ENCODE results near the gene TMEM95.

Gene TMEM95

DNA sequence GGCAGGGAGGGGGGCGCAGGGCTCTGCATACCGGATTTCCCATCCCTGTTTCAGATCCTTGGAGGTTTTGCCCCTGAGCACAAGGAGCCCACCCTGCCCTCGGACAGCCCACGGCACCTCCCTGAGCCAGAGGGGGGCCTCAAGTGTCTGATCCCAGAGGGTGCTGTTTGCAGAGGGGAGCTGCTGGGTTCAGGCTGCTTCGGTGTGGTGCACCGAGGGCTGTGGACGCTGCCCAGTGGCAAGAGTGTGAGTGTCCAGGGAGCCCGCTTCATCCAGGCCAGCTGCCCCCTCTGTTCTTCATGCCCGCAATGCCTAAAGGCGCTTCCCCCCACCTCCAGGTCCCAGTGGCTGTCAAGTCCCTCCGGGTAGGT lies 28.4 kb downstream of the TMEM95 start:
- no peak overlapping the region for H3K4me3 ChIP-seq (ENCODE audit: insufficient read length, low read depth)
- H3K9me3 ChIP-seq (ENCODE audit: insufficient read depth, low read length), result peaks cover 5% of the 10 kb centered on the region; the same call in 1 of the 2 replicates
- H3K9ac ChIP-seq (ENCODE audit: insufficient read length, low read depth), result peak overlapping the region; percentile 57
- peaks cover 45% of the 10 kb centered on the region for H3K27me3 ChIP-seq (ENCODE audit: insufficient read depth, insufficient read length)
- no peak for DNase-seq (ENCODE audit: low read depth, low spot score)
- no peak for TF ChIP-seq SUZ12 (IDR thresholded peaks at IDR 0.05; ENCODE audit: extremely low read depth, insufficient read depth, insufficient read length)
- TF ChIP-seq ZNF274 (IDR thresholded peaks at IDR 0.05; ENCODE audit: low read depth, low read length), result no peak
- no peak for TF ChIP-seq YY1 (IDR thresholded peaks at IDR 0.05; ENCODE audit: insufficient read depth, insufficient read length)
- peaks cover 22% of the 10 kb centered on the region for H3K4me1 ChIP-seq (ENCODE audit: insufficient read depth, insufficient read length)
- peaks cover 14% of the 10 kb centered on the region for H3K36me3 ChIP-seq (ENCODE audit: insufficient read depth, insufficient read length, low read length)

DNA sequence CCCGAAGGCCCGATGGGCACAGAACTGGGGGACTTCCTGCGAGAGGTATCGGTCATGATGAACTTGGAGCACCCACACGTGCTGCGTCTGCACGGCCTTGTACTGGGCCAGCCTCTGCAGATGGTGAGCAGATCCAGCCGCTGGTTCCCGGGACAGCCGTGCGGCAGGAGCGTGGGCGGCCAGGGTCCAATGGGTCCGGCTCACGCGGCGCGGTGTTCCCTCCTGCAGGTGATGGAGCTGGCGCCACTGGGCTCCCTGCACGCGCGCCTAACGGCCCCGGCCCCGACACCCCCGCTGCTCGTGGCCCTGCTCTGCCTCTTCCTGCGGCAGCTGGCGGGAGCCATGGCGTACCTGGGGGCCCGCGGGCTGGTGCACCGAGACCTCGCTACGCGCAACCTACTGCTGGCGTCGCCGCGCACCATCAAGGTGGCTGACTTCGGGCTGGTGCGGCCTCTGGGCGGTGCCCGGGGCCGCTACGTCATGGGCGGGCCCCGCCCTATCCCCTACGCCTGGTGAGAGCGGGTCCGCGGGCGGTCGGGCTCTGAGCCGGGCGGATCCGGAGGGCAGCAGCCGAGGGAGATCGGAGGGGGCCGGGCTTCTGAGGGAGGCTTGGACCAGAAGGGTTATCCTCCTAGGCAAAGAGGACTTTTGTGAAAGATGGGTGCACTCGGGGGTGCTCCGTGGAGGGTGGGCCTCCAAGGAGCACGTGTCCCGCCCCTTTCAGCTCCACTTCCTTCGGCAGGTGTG lies 29.0 kb downstream of the TMEM95 start:
- Histone ChIP-seq H3K4me1 (ENCODE audit: insufficient read depth, insufficient read length) (peaks cover 22% of the 10 kb centered on the region), H3K36me3 (ENCODE audit: insufficient read depth, insufficient read length, low read length) (peaks cover 19% of the 10 kb centered on the region), H3K27me3 (ENCODE audit: insufficient read depth, insufficient read length) (peaks cover 45% of the 10 kb centered on the region), H3K9me3 (ENCODE audit: insufficient read depth, low read length) (peaks cover 5% of the 10 kb centered on the region; the same call in 1 of the 2 replicates), H3K9ac (ENCODE audit: insufficient read length, low read depth) (peak overlapping the region; percentile 77), H3K4me3 (ENCODE audit: insufficient read length, low read depth) (peak overlapping the region; percentile 26)
- TF ChIP-seq SUZ12 (IDR thresholded peaks at IDR 0.05; ENCODE audit: extremely low read depth, insufficient read depth, insufficient read length) (no peak), ZNF274 (IDR thresholded peaks at IDR 0.05; ENCODE audit: low read depth, low read length) (no peak), YY1 (IDR thresholded peaks at IDR 0.05; ENCODE audit: insufficient read depth, insufficient read length) (no peak)
- DNase-seq (ENCODE audit: low read depth, low spot score), result no peak

DNA sequence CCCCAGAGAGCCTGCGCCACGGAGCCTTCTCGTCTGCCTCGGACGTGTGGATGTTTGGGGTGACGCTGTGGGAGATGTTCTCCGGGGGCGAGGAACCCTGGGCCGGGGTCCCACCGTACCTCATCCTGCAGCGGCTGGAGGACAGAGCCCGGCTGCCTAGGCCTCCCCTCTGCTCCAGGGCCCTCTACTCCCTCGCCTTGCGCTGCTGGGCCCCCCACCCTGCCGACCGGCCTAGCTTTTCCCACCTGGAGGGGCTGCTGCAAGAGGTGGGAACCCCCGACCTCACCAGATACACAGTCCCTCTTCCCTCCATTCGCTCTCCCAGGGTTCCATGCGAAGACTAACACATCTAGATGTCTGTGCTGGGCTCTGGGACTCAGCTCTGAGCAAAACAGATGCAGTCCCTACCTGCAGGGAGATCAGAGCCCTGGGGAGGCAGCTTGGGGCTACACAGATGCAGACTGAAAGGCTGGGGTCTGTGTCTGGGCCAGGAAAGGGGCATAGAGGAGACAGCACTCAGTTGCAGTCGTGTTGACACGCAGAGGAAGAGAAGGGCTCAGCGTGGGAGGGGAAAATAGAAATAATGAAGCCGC lies 29.6 kb downstream of the TMEM95 start:
- no peaks in the 10 kb centered on the region for H3K9me3 ChIP-seq (ENCODE audit: insufficient read depth, low read length)
- H3K4me3 ChIP-seq (ENCODE audit: insufficient read length, low read depth), result peak overlapping the region; percentile 26
- peaks cover 26% of the 10 kb centered on the region for H3K36me3 ChIP-seq (ENCODE audit: insufficient read depth, insufficient read length, low read length)
- H3K4me1 ChIP-seq (ENCODE audit: insufficient read depth, insufficient read length), result peaks cover 22% of the 10 kb centered on the region
- peak overlapping the region; percentile 77 for H3K9ac ChIP-seq (ENCODE audit: insufficient read length, low read depth)
- TF ChIP-seq YY1 (IDR thresholded peaks at IDR 0.05; ENCODE audit: insufficient read depth, insufficient read length), result no peak
- TF ChIP-seq SUZ12 (IDR thresholded peaks at IDR 0.05; ENCODE audit: extremely low read depth, insufficient read depth, insufficient read length), result no peak
- TF ChIP-seq ZNF274 (IDR thresholded peaks at IDR 0.05; ENCODE audit: low read depth, low read length), result no peak
- no peak for DNase-seq (ENCODE audit: low read depth, low spot score)
- peaks cover 40% of the 10 kb centered on the region for H3K27me3 ChIP-seq (ENCODE audit: insufficient read depth, insufficient read length)

GRCh38 chr17:7388856-7389255 lies 33.9 kb downstream of the TMEM95 start:
- H3K9ac ChIP-seq (ENCODE audit: insufficient read length, low read depth), result no peak overlapping the region
- TF ChIP-seq SUZ12 (IDR thresholded peaks at IDR 0.05; ENCODE audit: extremely low read depth, insufficient read depth, insufficient read length), result no peak
- TF ChIP-seq ZNF274 (IDR thresholded peaks at IDR 0.05; ENCODE audit: low read depth, low read length), result no peak
- TF ChIP-seq YY1 (IDR thresholded peaks at IDR 0.05; ENCODE audit: insufficient read depth, insufficient read length), result no peak
- peaks cover under 1% of the 10 kb centered on the region for H3K27me3 ChIP-seq (ENCODE audit: insufficient read depth, insufficient read length)
- peaks cover 57% of the 10 kb centered on the region for H3K36me3 ChIP-seq (ENCODE audit: insufficient read depth, insufficient read length, low read length)
- peaks cover 13% of the 10 kb centered on the region for H3K4me1 ChIP-seq (ENCODE audit: insufficient read depth, insufficient read length)
- no peak for DNase-seq (ENCODE audit: low read depth, low spot score)
- no peak overlapping the region for H3K4me3 ChIP-seq (ENCODE audit: insufficient read length, low read depth)
- no peaks in the 10 kb centered on the region for H3K9me3 ChIP-seq (ENCODE audit: insufficient read depth, low read length)

DNA sequence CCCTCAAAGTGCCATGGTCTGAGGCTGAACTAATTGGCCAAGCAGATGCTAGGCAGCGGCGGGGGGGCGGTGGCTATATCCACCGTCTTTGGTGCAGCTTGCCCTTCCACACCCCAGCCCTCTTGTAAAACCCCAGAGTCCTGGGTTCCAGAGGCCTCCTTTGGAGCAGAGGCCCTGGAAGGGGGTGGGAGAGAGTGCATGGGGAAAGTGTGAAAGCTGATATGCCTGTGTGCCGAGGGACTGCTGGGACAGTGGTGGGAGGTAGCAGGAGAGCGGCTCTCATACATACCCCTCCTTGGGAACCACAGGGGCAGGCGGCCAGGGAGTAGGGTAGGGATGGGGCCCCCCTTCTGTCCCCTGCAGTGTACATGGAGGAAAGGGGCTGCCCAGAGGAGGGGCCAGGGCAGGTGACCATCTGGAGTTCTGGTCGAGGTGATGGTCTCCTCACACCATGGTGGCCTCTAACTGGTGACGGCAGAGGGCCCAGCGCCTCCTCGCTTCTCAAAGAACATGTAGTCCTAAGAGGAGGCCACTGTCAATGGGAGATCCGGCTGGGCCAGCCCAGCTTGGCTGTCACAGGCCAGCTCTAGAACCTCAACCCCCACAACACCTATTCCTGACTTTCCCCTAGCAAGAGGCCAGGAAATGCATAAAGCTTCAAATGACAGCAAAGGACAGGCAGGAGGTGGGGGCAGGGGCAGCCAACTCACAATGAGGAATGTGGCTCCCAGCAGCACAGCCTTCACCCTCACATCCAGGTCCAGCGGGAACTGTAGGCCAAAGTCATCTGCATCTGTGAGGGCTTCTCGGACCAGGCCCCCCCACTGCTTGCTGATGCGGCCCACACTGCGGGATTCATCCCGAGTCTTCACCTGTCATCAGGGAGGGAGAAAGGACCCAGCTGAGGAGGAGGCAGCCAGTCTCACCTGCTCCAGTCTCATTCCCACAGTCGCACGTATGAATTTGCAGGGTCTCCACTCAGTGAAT lies 35.3 kb downstream of the TMEM95 start:
- H3K4me3 ChIP-seq (ENCODE audit: insufficient read length, low read depth), result no peak overlapping the region
- H3K36me3 ChIP-seq (ENCODE audit: insufficient read depth, insufficient read length, low read length), result peaks cover 57% of the 10 kb centered on the region
- no peak overlapping the region for H3K9ac ChIP-seq (ENCODE audit: insufficient read length, low read depth)
- no peaks in the 10 kb centered on the region for H3K27me3 ChIP-seq (ENCODE audit: insufficient read depth, insufficient read length)
- peaks cover 9% of the 10 kb centered on the region for H3K4me1 ChIP-seq (ENCODE audit: insufficient read depth, insufficient read length)
- TF ChIP-seq ZNF274 (IDR thresholded peaks at IDR 0.05; ENCODE audit: low read depth, low read length), result no peak
- TF ChIP-seq SUZ12 (IDR thresholded peaks at IDR 0.05; ENCODE audit: extremely low read depth, insufficient read depth, insufficient read length), result no peak
- TF ChIP-seq YY1 (IDR thresholded peaks at IDR 0.05; ENCODE audit: insufficient read depth, insufficient read length), result no peak
- H3K9me3 ChIP-seq (ENCODE audit: insufficient read depth, low read length), result no peaks in the 10 kb centered on the region
- DNase-seq (ENCODE audit: low read depth, low spot score), result no peak

DNA sequence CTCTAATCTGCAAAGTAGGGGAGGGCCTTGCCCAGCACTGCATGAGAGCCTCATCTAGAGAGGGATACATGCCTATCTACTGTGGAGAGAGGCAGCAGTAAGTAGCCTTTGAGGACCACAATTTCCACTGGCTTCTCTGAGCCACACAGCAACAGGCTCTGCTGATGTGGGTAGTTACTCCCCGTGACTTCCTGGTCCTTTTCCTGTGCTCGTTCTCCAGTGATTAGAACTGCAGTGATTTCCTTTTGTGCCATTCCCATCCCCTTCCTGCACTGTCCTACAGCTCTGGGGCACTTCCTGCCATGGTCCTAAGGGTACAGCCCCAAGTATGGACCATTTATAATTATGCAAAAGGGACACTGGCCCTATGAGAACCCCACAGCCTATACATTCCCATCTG lies 36.4 kb downstream of the TMEM95 start:
- DNase-seq (ENCODE audit: low read depth, low spot score), result no peak
- Histone ChIP-seq H3K9ac (ENCODE audit: insufficient read length, low read depth) (no peak overlapping the region), H3K4me1 (ENCODE audit: insufficient read depth, insufficient read length) (peaks cover 9% of the 10 kb centered on the region), H3K36me3 (ENCODE audit: insufficient read depth, insufficient read length, low read length) (peaks cover 57% of the 10 kb centered on the region), H3K27me3 (ENCODE audit: insufficient read depth, insufficient read length) (no peaks in the 10 kb centered on the region), H3K9me3 (ENCODE audit: insufficient read depth, low read length) (no peaks in the 10 kb centered on the region), H3K4me3 (ENCODE audit: insufficient read length, low read depth) (no peak overlapping the region)
- no peak for TF ChIP-seq SUZ12 (IDR thresholded peaks at IDR 0.05; ENCODE audit: extremely low read depth, insufficient read depth, insufficient read length)
- TF ChIP-seq ZNF274 (IDR thresholded peaks at IDR 0.05; ENCODE audit: low read depth, low read length), result no peak
- TF ChIP-seq YY1 (IDR thresholded peaks at IDR 0.05; ENCODE audit: insufficient read depth, insufficient read length), result no peak

All from NT2/D1 (cell line).